Loucy (cell line): ENCODE measurements around the gene AKAP1.

Experiments
- H2AFZ ChIP-seq: fragments of 200-600 bp; sonication (generic); 2 replicates; pipeline ENCODE4 v1.6.0; 2016; ENCODE audit warnings: antibody characterized with exemption, mild to moderate bottlenecking, low read length, moderate library complexity
- H3F3A ChIP-seq: fragments of 200-600 bp; 2 replicates; pipeline ENCODE4 v1.6.0; 2016; ENCODE audit warnings: antibody characterized with exemption, low read depth, mild to moderate bottlenecking
- H3K27me3 ChIP-seq: fragments of 200-600 bp; sonication (generic); 2 replicates; pipeline ENCODE4 v1.6.1; 2014; ENCODE audit warnings: low read length, mild to moderate bottlenecking; ENCODE audit not compliant: insufficient read depth, poor library complexity, severe bottlenecking
- H3K36me3 ChIP-seq: fragments of 200-600 bp; sonication (generic); 2 replicates; pipeline ENCODE4 v1.6.1; 2016; ENCODE audit warnings: low read length; ENCODE audit not compliant: insufficient read depth
- H3K4me1 ChIP-seq: fragments of 200-600 bp; sonication (generic); 2 replicates; pipeline ENCODE4 v1.5.1; 2014; ENCODE audit warnings: low read length, mild to moderate bottlenecking; ENCODE audit not compliant: insufficient read depth, poor library complexity, severe bottlenecking
- H3K4me2 ChIP-seq: fragments of 200-600 bp; sonication (generic); 2 replicates; pipeline ENCODE4 v1.6.0; 2014; ENCODE audit warnings: antibody characterized with exemption, low read length, low read depth, mild to moderate bottlenecking; ENCODE audit not compliant: poor library complexity, severe bottlenecking
- H3K4me3 ChIP-seq: fragments of 200-600 bp; sonication (generic); 2 replicates; pipeline ENCODE4 v1.5.1; 2014; ENCODE audit warnings: low read length, mild to moderate bottlenecking, mixed read lengths; ENCODE audit not compliant: poor library complexity, severe bottlenecking
- H3K79me2 ChIP-seq: fragments of 200-600 bp; sonication (generic); 2 replicates; pipeline ENCODE4 v1.6.1; 2014; ENCODE audit warnings: low read length; ENCODE audit not compliant: insufficient read depth
- H3K9ac ChIP-seq: fragments of 200-600 bp; sonication (generic); 2 replicates; pipeline ENCODE4 v1.6.0; 2014; ENCODE audit warnings: mild to moderate bottlenecking, low read depth, low read length, moderate library complexity; ENCODE audit not compliant: poor library complexity, severe bottlenecking
- H3K9me2 ChIP-seq: fragments of 200-600 bp; sonication (generic); replicated peaks from 2 replicates; pipeline ENCODE4 v1.6.1; 2016; ENCODE audit warnings: low read depth, low read length, mixed read lengths
- H3K9me3 ChIP-seq: fragments of 200-600 bp; sonication (generic); 2 replicates; pipeline ENCODE4 v1.6.1; 2014; ENCODE audit warnings: mild to moderate bottlenecking, antibody characterized with exemption, low read length, low read depth; ENCODE audit not compliant: insufficient read depth
- H4K20me1 ChIP-seq: fragments of 200-600 bp; sonication (generic); 2 replicates; pipeline ENCODE4 v1.6.0; 2014; ENCODE audit warnings: antibody characterized with exemption, low read length, mild to moderate bottlenecking; ENCODE audit not compliant: insufficient read depth, poor library complexity, severe bottlenecking
- CTCF ChIP-seq: fragments of 200-600 bp; sonication (generic); conservative IDR thresholded peaks from 2 replicates; pipeline ENCODE4 v1.5.1; 2014; ENCODE audit warnings: mild to moderate bottlenecking, antibody characterized with exemption, low read length
- EZH2phosphoT487 ChIP-seq: fragments of 200-600 bp; IDR thresholded peaks from 2 replicates; pipeline ENCODE4 v1.6.1; 2018; ENCODE audit warnings: antibody characterized with exemption, mild to moderate bottlenecking, moderate library complexity, borderline replicate concordance

The AKAP1 gene

GRCh38 chr17:57073626-57074025, 11.4 kb upstream of the AKAP1 start:
- H2AFZ ChIP-seq: no peak overlapping the region
- H3K9me3 ChIP-seq: no peaks in the 10 kb centered on the region
- TF ChIP-seq EZH2phosphoT487 (no peak), CTCF (no peak)

GRCh38 chr17:57075193-57075592, 9.9 kb upstream of the AKAP1 start:
- Histone ChIP-seq H3K36me3 (no peaks in the 10 kb centered on the region), H3K9me2 (no peaks in the 10 kb centered on the region), H3K79me2 (no peaks in the 10 kb centered on the region), H2AFZ (no peak overlapping the region), H3K9me3 (no peaks in the 10 kb centered on the region), H3K4me2 (no peak overlapping the region), H3K27me3 (peaks cover 3% of the 10 kb centered on the region), H3F3A (no peaks in the 10 kb centered on the region), H4K20me1 (no peaks in the 10 kb centered on the region), H3K4me1 (no peaks in the 10 kb centered on the region), H3K9ac (no peak overlapping the region), H3K4me3 (no peak overlapping the region)
- TF ChIP-seq CTCF: no peak
- no peak for TF ChIP-seq EZH2phosphoT487

More at GRCh38 chr17:57073626-57074025, 11.4 kb upstream of the AKAP1 start:
- no peaks in the 10 kb centered on the region for H3K9me2 ChIP-seq
- no peaks in the 10 kb centered on the region for H3F3A ChIP-seq
- H3K4me2 ChIP-seq: no peak overlapping the region
- no peaks in the 10 kb centered on the region for H3K4me1 ChIP-seq
- no peaks in the 10 kb centered on the region for H3K79me2 ChIP-seq
- no peak overlapping the region for H3K4me3 ChIP-seq
- no peak overlapping the region for H3K9ac ChIP-seq
- H3K36me3 ChIP-seq: no peaks in the 10 kb centered on the region
- H4K20me1 ChIP-seq: no peaks in the 10 kb centered on the region
- H3K27me3 ChIP-seq: no peaks in the 10 kb centered on the region

GRCh38 chr17:57075785-57076184, 9.3 kb upstream of the AKAP1 start:
- H3K9me2 ChIP-seq: no peaks in the 10 kb centered on the region
- no peaks in the 10 kb centered on the region for H3F3A ChIP-seq
- no peak overlapping the region for H3K4me2 ChIP-seq
- no peaks in the 10 kb centered on the region for H3K36me3 ChIP-seq
- H3K9ac ChIP-seq: no peak overlapping the region
- no peaks in the 10 kb centered on the region for H3K4me1 ChIP-seq
- peaks cover 3% of the 10 kb centered on the region for H3K27me3 ChIP-seq
- no peaks in the 10 kb centered on the region for H4K20me1 ChIP-seq
- no peaks in the 10 kb centered on the region for H3K9me3 ChIP-seq
- no peak overlapping the region for H2AFZ ChIP-seq
- no peaks in the 10 kb centered on the region for H3K79me2 ChIP-seq
- no peak overlapping the region for H3K4me3 ChIP-seq
- TF ChIP-seq EZH2phosphoT487 (no peak), CTCF (no peak)
